ENCODE results near the gene WDR33. TPM values are rescaled to one million over a fixed set of nuclear protein-coding genes. Genes with fewer than 3 reads are reported as not detected.

WDR33 gene
- total and polyA plus RNA-seq, 9 of the 15 experiments (the other 6 are each of a cell fraction or from before 2014, with no cell fraction given) = 24.2 to 57.4 (median 38.4) TPM

GRCh38 chr2:127651381-127651809 is 159.6 kb downstream of the WDR33 start:
- ATAC-seq (no peak), FAIRE-seq (no peak), DNase-seq (ENCODE audit: extremely low read depth in 1 of 4, low spot score in 3 of 4) (no peak)
- CTCF ChIA-PET (ENCODE audit: low intra/inter-chr PET ratio) = no interaction called here
- Histone ChIP-seq H3K4me2 (ENCODE audit: insufficient read depth, low read length) (no peak overlapping the region), H3K9ac (ENCODE audit: insufficient read depth in 1 of 2, low read depth in 2 of 2, low read length in 2 of 2) (no peak overlapping the region), H3K4me3 (no peak overlapping the region), H4K20me1 (replicated peaks; ENCODE audit: control insufficient read depth, insufficient read depth, low read length) (peaks cover 13% of the 10 kb centered on the region; the same call in 1 of the 2 replicates), H3K27me3 (ENCODE audit: control insufficient read depth in 2 of 2, insufficient read depth in 2 of 2, low read length in 2 of 2) (peaks cover 48 to 83% of the 10 kb centered on the region in 2 experiments), H2AFZ (ENCODE audit: low read depth, low read length) (no peak overlapping the region), H3K36me3 (ENCODE audit: control insufficient read depth, insufficient read depth, low read length) (no peaks in the 10 kb centered on the region), H3K9me1 (ENCODE audit: control insufficient read depth, insufficient read depth, low read length) (no peaks in the 10 kb centered on the region), H3K79me2 (ENCODE audit: control insufficient read depth, insufficient read depth, low read length) (no peaks in the 10 kb centered on the region), H3K4me1 (replicated peaks in 1 of 2; ENCODE audit: control insufficient read depth in 2 of 2, insufficient read depth in 2 of 2, low read length in 2 of 2) (peaks cover 0 to 36% of the 10 kb centered on the region in 2 experiments; a peak in 2 of 5 replicates), H3K9me3 (replicated peaks; ENCODE audit: control insufficient read depth, insufficient read depth, low read depth, low read length) (no peaks in the 10 kb centered on the region), H3K27ac (ENCODE audit: extremely low read depth, low read depth, low read length) (no peak overlapping the region)
- in situ Hi-C loops (cut with MboI) (no loop called here), intact Hi-C loops (cut with micrococcal nuclease) (no loop called here)
- POLR2A ChIA-PET = no interaction called here
- 20% methylated on average over 28 of the region's 29 CpGs for WGBS (ENCODE audit: insufficient coverage, low coverage, missing lambda C conversion rate)
- BruUV-seq (replicated peaks) = no TSS peak
- TF ChIP-seq ZBTB33 (CRISPR knock-in tag; IDR thresholded peaks at IDR 0.05) (no peak), ZNF507 (tag; conservative IDR thresholded peaks at IDR 0.05) (no peak), CHAMP1 (IDR thresholded peaks at IDR 0.05) (no peak), ZNF384 (IDR thresholded peaks at IDR 0.05; ENCODE audit: low read depth, low read length) (no peak), ZNF23 (CRISPR knock-in tag; IDR thresholded peaks at IDR 0.05) (no peak), TGIF2 (CRISPR knock-in tag; IDR thresholded peaks at IDR 0.05) (no peak), ZFPM2 (CRISPR knock-in tag; IDR thresholded peaks at IDR 0.05) (no peak), ZFP30 (CRISPR knock-in tag; IDR thresholded peaks at IDR 0.05; ENCODE audit: borderline replicate concordance) (no peak), ARID2 (IDR thresholded peaks at IDR 0.05) (no peak), CREB3 (tag; conservative IDR thresholded peaks at IDR 0.05; ENCODE audit: low read depth) (no peak), SRSF7 (optimal IDR thresholded peaks at IDR 0.05; ENCODE audit: low read depth, low read length) (no peak), E2F1 (CRISPR knock-in tag; IDR thresholded peaks at IDR 0.05) (no peak), ZBTB17 (CRISPR knock-in tag; IDR thresholded peaks at IDR 0.05) (no peak), NUFIP1 (IDR thresholded peaks at IDR 0.05; ENCODE audit: partially characterized antibody) (no peak)
